GM15510 (cell line): ENCODE measurements around the gene RANBP10.

Experiments
- POLR2A ChIP-seq: IDR thresholded peaks from 3 replicates; pipeline ENCODE4 v1.6.1; 2011; ENCODE audit warnings: borderline replicate concordance; ENCODE audit not compliant: insufficient read length; ENCODE audit errors: extremely low read depth

RANBP10 gene

DNA sequence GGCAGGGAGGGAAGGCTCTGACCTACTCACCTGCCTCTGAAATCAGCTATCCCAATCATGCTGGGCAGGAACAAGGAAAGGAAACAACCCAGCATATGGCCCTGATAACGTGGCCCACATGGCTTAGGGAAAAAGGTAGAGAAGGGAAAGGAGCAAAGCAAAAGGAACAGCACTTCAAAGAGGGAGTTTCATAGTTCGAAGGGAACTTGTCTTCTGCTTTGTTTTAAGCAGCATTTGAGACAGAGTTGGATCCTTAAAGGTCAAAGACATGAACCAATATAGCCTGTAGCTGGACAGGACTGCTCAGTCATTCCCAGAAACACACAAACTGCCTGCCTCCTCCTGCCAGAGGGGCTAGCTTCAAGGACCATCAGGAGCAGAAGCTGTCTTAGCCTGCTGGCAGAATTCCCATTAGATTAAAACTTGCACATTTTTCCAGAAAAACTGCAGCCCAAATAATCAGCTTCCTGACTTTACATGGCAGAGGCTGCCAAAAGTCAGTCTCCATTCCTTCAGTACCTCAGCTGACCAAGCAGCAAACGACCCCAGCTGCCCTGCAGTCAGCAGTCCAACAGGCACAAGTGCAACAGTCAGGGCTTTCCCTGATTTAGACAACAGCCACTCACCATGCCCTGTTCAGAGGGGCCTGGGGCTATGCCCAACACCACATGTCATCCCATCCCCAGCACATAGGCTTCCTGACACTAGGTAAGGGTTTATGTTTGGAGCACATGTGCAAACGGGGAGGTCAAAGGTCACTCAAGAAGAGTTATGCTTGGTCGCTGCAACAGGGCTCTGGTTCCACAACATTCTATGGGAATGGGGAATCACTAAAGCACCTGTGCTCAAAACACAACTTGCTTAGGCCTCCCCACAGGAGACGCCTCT is 32.5 kb downstream of the RANBP10 start:
- no peak for TF ChIP-seq POLR2A

DNA sequence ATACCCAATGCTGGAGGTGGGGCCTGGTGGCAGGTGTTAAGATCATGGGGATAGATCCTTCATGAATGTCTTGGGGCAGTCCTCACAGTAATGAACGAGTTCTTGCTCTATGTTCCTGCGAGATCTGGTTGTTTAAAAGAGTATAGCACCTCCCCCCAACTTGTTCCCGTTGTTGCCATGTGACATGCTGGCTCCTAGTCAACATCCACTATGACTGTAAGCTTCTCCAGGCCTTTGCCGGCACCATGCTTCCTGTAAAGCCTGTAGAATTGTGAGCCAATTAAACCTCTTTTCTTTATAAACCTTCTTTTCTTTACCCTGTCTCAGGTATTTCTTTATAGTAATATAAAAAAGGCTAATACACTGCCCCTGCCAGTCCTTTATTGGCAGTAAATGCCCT is 33.3 kb downstream of the RANBP10 start:
- TF ChIP-seq POLR2A = no peak

DNA sequence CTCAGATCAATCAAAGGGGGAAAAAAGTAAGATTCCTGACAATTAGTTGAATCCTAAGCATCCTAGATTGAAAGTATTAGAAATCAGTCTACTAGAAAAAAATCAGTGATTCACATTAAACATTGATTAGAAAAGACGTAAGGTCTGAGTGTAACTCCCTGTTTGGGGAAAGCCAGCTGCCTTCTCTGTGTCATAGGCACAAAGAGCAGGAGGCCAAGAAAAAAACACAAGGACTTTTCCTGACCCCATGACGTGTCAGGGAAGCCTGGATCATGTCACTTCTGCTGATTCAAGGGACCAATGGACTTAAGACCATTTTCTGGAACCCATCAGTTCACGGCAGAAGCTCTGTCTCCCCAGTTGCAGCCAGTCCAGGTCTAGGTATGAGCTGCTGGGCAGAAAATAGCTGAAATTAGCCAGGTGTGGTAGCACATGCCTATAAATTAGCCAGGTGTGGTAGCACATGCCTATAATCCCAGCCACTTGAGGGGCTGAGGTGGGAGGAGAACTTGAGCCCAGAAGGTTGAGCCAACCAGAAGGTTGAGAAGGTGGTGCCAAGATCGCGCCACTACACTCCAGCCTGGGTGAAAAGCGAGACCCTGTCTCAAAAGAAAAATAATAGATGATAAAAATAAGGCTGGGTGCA is 35.9 kb downstream of the RANBP10 start:
- TF ChIP-seq POLR2A = no peak

DNA sequence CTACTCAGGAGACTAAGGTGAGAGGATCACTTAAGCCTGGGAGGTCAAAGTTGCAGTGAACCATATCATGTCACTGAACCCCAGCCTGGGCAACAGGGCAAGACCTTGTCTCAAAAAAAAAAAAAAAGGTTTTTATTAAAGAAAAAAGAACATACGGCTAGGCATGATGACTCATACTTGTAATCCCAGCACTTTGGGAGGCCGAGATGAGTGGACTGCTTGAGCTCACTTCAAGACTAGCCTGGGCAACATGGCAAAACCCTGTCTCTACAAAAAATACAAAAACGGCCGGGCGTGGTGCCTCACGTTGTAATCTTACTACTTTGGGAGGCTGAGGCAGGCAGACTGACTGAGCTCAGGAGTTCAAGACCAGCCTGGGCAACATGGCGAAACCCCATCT is 38.4 kb downstream of the RANBP10 start:
- TF ChIP-seq POLR2A = no peak

DNA sequence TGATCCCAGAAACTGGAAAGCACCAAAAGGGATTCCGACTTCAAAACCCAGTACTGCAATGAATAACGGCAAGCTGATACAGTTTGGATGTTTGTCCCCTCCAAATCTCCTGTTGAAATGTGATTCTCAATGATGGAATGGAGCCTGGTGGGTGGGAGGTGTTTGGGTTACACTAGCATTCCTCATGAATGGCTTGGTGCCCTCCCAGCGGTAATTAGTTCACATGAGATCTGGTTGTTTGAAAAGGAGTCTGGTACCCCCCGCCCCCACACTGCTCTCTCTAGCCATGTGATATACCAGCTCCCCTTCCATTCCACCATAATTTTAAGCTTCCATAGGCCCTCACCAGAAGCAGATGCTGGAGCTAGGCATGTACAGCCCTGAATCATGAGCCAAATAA is 40.1 kb downstream of the RANBP10 start:
- no peak for TF ChIP-seq POLR2A

GRCh38 chr16:67764158-67764667 is 42.1 kb downstream of the RANBP10 start:
- no peak for TF ChIP-seq POLR2A

- TF ChIP-seq POLR2A = no peak
Measured at GRCh38 chr16:67763066-67763465, 43.3 kb downstream of the RANBP10 start.

GRCh38 chr16:67762385-67762784 is 44.0 kb downstream of the RANBP10 start:
- TF ChIP-seq POLR2A = no peak

DNA sequence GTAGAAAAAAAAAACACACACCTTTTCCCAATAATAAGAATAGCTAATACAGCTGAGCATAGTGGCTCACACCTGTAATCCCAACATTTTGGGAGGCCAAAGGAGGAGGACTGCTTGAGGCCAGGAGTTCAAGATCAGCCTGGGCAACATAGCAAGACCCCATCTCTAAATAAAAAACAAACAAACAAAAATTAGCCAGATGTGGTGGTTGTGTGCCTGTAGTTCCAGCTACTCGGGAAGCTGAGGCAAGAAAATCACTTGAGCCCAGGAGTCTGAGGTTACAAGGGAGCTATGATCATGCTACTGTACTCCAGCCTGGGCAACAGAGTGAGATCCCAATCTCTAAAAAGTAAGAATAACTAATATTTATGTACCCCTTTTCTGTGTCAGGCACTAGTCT is 44.4 kb downstream of the RANBP10 start:
- TF ChIP-seq POLR2A = no peak

DNA sequence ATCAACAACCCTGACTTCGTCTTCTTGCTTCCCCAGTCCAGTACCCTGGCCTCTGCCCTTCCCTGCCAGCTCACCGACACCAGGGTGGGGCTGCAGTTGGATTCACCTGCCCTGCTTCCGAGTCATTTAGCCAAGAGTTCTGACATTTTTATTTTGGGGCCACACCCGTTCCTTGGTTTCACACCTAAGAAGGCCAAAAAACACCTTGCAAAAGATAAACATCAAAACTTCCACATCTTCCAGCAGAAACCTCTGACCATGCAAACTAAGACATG is 45.5 kb downstream of the RANBP10 start:
- TF ChIP-seq POLR2A = no peak

DNA sequence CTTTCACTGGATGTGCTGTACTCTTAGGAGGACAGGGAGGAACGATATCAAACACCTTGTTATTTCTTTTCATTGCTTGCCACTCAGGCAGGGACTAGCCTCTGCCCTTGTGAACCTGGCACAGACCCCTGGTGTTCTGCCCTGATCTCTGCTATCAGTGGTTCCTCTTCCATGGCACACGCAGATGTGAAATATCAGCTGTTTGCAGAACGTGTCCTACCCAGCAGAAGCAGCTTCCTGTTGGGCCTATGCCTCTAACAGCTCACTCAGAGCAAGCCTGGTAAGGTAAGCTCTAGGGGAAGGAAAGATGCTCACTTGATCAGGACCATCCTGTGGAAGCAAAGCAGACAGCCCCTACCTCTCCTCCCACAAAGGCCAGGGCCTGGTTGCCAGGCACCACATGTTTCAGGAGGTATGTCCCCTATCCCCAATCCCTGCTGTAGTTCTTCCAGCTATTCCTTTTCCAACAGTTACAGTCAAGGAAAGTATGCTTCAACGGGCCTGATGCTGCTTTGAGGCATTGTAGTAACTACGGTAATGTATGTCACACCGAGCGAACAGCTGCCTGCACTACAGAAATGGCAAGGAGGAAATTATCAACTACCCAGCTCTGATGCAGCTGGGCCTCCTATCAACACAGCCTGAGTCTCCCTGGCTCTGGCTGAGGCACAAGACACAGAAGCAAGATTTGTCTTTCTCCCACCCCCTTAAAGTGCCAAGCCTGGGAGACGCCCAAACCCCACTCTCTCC is 46.0 kb downstream of the RANBP10 start:
- no peak for TF ChIP-seq POLR2A

GRCh38 chr16:67758966-67759365 is 47.4 kb downstream of the RANBP10 start:
- TF ChIP-seq POLR2A = no peak

GRCh38 chr16:67758006-67758405 is 48.4 kb downstream of the RANBP10 start:
- TF ChIP-seq POLR2A = no peak

DNA sequence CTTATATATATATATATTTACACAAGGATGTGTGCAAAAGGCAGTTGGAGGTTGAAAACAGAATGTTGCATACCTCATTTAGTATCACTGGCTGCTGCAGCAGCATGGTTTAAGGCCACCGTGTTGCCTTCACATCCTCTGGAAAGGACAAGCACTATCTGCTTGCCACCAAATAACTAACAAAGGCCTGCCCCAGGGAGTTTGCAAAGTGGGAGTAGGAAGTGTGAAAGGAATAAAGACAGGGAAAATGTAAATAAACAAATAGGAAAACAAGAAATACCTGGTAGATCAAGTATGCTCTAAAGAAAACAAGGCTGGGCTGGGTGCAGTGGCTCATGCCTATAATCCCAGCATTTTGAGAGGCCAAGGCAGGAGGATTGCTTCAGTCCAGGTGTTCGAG is 53.7 kb downstream of the RANBP10 start:
- TF ChIP-seq POLR2A = no peak

DNA sequence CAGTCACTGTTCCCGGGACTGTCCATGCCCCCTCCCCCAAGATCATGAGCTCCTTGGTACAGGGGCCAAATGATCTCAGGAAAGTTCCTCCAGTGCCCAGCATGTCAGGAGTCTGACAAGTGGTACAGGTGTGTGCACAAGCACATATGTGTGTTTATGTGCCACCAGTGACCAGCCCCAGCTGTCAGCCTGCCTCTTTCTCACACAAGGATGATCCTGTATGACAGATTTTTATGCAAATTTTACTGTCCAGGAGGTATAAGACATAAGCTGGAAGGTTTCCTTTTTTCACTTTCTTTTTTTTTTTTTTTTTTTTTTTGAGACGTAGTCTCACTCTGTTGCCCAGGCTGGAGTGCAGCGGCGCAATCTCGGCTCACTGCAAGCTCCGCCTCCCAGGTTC is 55.9 kb downstream of the RANBP10 start:
- no peak for TF ChIP-seq POLR2A
